ENCODE measurements around the gene LRRD1.
A peak's percentile ranks its signal among the peaks of the same experiment; 100 is the strongest.
"Not testable (repeated sequence)": the region's sequence is repeated elsewhere in the genome, so short reads cannot be mapped to it uniquely, and the experiment has no call there.

LRRD1 gene

DNA sequence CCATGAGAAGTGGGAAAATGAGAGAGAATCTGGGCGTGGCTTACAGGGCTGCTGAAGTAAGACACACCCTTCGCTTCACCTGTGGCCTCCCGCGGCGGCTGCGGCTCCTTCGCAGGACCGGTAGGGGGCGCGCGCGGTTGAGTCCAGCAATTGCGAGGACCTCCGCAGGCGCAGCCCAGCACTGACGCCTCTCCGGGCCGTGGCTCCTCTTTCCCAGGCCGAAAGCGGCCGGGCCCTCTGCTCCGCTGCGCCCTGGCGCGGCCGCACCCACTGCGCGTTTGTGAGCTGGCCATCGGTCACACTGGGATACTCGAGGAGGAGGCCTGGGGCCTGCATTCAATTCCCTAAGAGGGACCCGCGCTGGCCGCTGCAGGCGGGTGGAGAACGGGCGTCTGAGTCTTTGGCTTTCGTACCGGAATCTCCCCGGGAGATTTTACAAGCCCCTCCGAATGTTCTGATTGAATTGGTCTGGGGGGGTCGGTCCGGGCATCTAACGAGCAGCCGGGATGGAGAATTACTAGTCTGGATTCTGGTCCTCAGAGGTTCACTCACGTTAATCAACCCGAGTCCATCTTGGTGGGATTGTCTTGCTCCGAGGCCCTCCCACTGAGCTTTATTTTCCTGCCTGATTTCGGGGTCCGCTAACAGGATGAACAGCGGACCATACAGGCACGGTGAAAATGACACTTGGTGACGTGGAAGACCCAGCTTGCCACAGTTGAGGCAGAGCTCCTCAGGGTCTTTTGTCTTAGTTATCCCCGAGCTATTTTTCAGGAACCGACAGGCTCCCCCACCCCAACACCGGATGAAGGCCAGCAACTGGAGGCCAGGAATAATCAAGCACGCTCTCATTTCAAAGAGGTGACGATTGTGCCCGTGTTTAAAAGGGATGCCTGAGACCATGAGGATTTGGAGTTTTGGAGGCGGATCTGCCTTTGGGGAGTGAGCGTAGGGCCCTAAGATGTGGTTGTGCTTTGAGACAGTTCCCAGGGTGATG, at the start of gene LRRD1:
LRRD1 (minus strand) TSS at position 215 of the 997 bp plus-strand sequence. CDS start 13,940 bp downstream, outside the sequence.
- ATAC-seq (peak; percentile 100), DNase-seq (peak; percentile 94)
- Mint-ChIP-seq H3K4me1 (peaks cover 6% of the 10 kb centered on the region), H3K27me3 (peaks cover 13% of the 10 kb centered on the region), H3K9me3 (no peaks in the 10 kb centered on the region), H3K27ac (no peak within 1 kb of the TSS), H3K4me3 (peak within 1 kb of the TSS; percentile 69), H3K36me3 (ENCODE audit: low read depth) (no peaks in the 10 kb centered on the region)

DNA sequence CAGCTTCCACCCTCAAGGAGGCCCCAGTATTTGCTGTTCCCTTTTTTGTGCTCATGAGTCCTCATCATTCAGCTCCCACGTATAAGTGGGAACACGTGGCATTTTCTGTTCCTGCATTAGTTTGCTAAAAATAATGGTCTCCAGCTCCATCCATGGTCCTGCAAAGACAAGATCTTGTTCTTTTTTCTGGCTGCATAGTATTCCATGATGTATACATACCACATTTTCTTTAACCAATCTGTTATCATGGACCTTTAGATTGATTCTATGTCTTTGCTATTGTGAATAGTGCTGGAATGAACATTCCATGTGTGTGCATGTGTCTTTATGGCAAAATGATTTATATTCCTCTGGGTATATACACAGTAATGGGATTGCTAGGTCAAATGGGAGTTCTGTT, 49.8 kb upstream of the LRRD1 start:
- ATAC-seq (no peak), DNase-seq (no peak)
- Mint-ChIP-seq H3K4me1 (peaks cover 17% of the 10 kb centered on the region), H3K27me3 (no peaks in the 10 kb centered on the region), H3K9me3 (peaks cover 13% of the 10 kb centered on the region), H3K4me3 (no peak overlapping the region), H3K27ac (peak overlapping the region; percentile 54), H3K36me3 (ENCODE audit: low read depth) (peaks cover 61% of the 10 kb centered on the region)

DNA sequence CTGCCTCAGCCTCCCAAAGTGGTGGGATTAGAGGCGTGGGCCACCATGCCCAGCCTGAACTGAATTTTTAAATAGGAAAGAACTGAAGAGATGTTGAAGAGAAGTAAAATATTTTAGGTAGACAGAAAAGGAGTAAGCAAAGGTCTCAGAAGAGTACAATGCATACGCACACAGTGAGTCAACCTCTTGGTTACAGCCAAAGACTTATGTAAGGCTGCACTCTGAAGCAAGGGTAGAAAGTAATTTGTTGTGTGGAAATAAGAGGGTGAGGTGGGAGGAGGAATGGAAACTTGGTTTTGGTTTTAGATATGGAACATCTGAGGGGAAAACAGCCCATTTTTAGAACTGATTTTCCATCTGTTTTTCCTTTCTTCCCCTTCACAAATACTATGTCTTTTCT, 49.2 kb upstream of the LRRD1 start:
- no peak overlapping the region for H3K4me3 Mint-ChIP-seq
- H3K9me3 Mint-ChIP-seq = peaks cover 13% of the 10 kb centered on the region
- no peaks in the 10 kb centered on the region for H3K27me3 Mint-ChIP-seq
- no peak for DNase-seq
- peak; percentile 95 for ATAC-seq
- H3K36me3 Mint-ChIP-seq (ENCODE audit: low read depth) = peaks cover 57% of the 10 kb centered on the region
- peak overlapping the region; percentile 54 for H3K27ac Mint-ChIP-seq
- peaks cover 17% of the 10 kb centered on the region for H3K4me1 Mint-ChIP-seq

DNA sequence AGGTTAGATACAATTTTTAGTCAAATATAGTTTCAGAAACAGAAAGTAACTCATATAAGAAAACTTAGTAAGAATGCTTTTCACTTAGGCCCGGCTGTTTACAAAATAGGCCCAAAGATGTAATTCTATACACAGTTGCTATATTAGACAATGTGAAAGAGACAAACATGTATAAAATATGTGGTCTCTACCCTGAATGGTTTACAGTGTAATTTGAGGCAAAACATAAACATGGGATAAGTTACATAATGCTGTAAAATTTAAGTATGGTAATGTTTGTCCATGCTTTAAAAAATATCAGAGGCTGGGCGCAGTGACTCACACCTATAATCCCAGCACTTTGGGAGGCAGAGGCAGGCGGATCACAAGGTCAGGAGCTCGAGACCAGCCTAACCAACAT, 48.0 kb upstream of the LRRD1 start:
- peaks cover 13% of the 10 kb centered on the region for H3K9me3 Mint-ChIP-seq
- no peak overlapping the region for H3K27ac Mint-ChIP-seq
- peaks cover 51% of the 10 kb centered on the region for H3K36me3 Mint-ChIP-seq (ENCODE audit: low read depth)
- DNase-seq = no peak
- peaks cover 17% of the 10 kb centered on the region for H3K4me1 Mint-ChIP-seq
- no peaks in the 10 kb centered on the region for H3K27me3 Mint-ChIP-seq
- no peak for ATAC-seq
- no peak overlapping the region for H3K4me3 Mint-ChIP-seq

DNA sequence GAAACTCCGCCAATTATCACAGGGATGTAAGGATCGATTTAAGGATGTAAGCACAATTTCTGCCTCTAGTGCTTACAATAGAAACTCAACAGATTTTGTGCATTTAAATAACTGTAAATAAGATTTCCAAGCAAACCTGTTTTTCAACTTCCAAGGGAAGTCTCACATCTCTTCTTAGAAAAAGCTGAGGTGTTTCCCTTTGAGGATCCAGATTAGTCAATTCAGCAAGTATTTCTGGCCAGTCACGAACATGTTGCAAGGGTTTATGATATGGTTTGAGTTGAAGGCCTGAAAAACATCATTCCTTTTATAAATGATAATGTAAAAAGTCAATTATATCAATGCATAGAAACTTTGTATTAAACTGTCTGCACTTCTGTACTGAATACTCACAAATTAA, 42.8 kb upstream of the LRRD1 start:
- no peak for ATAC-seq
- H3K9me3 Mint-ChIP-seq = no peaks in the 10 kb centered on the region
- H3K36me3 Mint-ChIP-seq (ENCODE audit: low read depth) = peaks cover 45% of the 10 kb centered on the region
- no peak overlapping the region for H3K27ac Mint-ChIP-seq
- H3K27me3 Mint-ChIP-seq = no peaks in the 10 kb centered on the region
- peaks cover 3% of the 10 kb centered on the region for H3K4me1 Mint-ChIP-seq
- DNase-seq = no peak
- H3K4me3 Mint-ChIP-seq = no peak overlapping the region

DNA sequence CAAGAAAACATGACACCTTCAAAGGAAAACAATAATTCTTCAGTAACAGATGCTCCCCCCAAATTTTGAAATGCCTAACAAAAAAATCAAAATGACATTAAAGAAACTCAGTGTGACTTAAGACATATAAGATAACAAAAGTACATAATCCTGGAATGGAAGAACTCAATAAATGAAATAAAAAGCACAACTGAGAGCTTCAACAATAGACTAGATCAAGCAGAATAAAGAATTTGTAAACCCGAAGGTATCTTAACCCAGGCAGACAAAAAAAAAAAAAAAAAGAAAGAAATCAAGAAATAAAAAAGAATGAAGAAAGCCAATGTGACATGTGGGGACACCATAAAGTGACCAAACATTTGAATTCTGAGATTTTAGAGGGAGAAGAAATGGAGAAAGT, 27.7 kb upstream of the LRRD1 start:
- Mint-ChIP-seq H3K4me3 (no peak overlapping the region), H3K27ac (no peak overlapping the region), H3K36me3 (ENCODE audit: low read depth) (peaks cover 72% of the 10 kb centered on the region), H3K27me3 (no peaks in the 10 kb centered on the region), H3K9me3 (peaks cover 28% of the 10 kb centered on the region), H3K4me1 (peaks cover 15% of the 10 kb centered on the region)
- ATAC-seq = no peak
- DNase-seq = no peak

DNA sequence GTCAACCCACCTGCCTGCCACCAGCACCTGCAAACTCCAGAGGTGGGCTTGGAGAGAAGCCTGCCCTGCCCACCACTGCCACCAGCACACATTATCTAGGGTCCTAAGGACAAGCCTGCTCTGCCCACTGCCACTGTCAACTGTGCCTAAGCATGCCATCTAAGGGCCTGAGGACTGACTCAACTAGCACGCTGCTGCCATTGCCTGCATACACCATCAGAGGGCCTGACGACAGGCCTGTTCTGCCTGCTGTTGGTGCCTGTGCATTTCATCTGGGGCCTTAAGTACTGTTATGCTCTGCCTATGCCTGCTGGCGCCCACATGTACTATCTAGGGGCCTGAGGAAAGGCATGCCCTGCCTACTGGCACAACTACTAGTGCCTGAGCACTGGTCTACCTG, 27.0 kb upstream of the LRRD1 start:
- Mint-ChIP-seq H3K27me3 (no peaks in the 10 kb centered on the region), H3K4me1 (peaks cover 15% of the 10 kb centered on the region), H3K27ac (no peak overlapping the region), H3K4me3 (no peak overlapping the region), H3K36me3 (ENCODE audit: low read depth) (peaks cover 72% of the 10 kb centered on the region), H3K9me3 (peaks cover 25% of the 10 kb centered on the region)
- ATAC-seq (no peak), DNase-seq (no peak)

DNA sequence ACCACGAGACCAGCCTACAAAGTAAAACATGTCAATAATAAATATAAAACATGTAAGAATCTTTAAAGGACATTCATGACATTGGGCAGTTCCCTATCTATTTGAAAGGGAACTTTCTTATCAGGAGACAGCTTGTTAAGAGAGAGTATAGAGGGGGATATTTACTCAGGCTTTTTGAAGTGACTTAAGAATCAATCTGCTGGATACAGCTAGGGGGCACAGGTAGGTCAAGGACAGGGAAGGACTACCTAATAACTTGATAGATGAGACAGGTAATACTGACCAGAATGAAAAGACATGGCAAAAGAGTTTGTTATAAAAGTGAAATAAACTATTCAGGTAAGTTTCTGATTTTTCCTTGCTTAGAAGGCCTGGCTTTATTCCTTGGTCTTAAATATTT, 21.8 kb upstream of the LRRD1 start:
- H3K27ac Mint-ChIP-seq = no peak overlapping the region
- no peak overlapping the region for H3K4me3 Mint-ChIP-seq
- H3K9me3 Mint-ChIP-seq = no peaks in the 10 kb centered on the region
- DNase-seq = no peak
- H3K27me3 Mint-ChIP-seq = no peaks in the 10 kb centered on the region
- ATAC-seq = no peak
- no peaks in the 10 kb centered on the region for H3K4me1 Mint-ChIP-seq
- H3K36me3 Mint-ChIP-seq (ENCODE audit: low read depth) = peaks cover 59% of the 10 kb centered on the region

DNA sequence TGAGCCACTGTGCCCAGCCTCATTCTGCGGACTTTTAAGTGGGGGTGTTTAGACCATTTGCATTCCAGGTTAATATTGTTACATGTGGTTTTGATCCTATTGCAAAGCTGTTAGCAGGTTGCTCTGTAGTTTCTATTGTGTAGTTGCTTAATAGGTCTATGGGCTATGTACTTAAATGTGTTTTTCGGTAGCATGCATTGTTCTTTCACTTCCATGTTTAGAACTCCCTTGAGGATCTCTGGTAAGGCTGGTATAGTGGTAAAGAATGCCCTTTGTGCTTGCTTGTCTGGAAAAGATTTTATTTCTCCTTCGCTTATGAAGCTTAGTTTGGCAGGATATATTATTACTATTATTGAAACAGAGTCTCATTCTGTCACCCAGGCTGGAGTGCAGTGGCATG, 13.4 kb upstream of the LRRD1 start:
- DNase-seq (no peak), ATAC-seq (no peak)
- Mint-ChIP-seq H3K27me3 (no peaks in the 10 kb centered on the region), H3K4me1 (no peaks in the 10 kb centered on the region), H3K9me3 (peaks cover 30% of the 10 kb centered on the region), H3K4me3 (no peak overlapping the region), H3K27ac (no peak overlapping the region), H3K36me3 (ENCODE audit: low read depth) (peaks cover 41% of the 10 kb centered on the region)

DNA sequence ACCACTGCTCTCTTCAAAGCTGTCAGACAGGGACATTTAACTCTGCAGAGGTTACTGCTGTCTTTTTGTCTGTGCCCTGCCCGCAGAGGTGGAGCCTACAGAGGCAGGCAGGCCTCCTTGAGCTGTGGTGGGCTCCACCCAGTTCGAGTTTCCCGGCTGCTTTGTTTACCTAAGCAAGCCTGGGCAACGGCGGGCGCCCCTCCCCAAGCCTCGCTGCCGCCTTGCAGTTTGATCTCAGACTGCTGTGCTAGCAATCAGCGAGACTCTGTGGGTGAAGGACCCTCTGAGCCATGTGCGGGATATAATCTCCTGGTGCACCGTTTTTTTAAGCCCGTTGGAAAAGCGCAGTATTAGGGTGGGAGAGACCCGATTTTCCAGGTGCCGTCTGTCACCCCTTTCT, 10.3 kb upstream of the LRRD1 start:
- H3K9me3 Mint-ChIP-seq = peaks cover 31% of the 10 kb centered on the region
- DNase-seq, H3K4me3 Mint-ChIP-seq, ATAC-seq, H3K27me3 Mint-ChIP-seq, H3K27ac Mint-ChIP-seq, H3K4me1 Mint-ChIP-seq: not testable (repeated sequence)
- H3K36me3 Mint-ChIP-seq (ENCODE audit: low read depth) = peaks cover 22% of the 10 kb centered on the region

DNA sequence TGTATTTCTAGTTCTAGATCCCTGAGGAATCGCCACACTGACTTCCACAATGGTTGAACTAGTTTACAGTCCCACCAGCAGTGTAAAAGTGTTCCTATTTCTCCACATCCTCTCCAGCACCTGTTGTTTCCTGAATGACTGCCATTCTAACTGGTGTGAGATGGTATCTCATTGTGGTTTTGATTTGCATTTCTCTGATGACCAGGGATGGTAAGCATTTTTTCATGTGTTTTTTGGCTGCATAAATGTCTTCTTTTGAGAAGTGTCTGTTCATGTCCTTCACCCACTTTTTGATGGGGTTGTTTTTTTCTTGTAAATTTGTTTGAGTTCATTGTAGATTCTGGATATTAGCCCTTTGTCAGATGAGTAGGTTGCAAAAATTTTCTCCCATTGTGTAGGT, 5.4 kb upstream of the LRRD1 start:
- not testable (repeated sequence) for H3K27ac Mint-ChIP-seq; H3K9me3 Mint-ChIP-seq; ATAC-seq; H3K4me1 Mint-ChIP-seq; H3K27me3 Mint-ChIP-seq; H3K36me3 Mint-ChIP-seq (ENCODE audit: low read depth); DNase-seq; H3K4me3 Mint-ChIP-seq

DNA sequence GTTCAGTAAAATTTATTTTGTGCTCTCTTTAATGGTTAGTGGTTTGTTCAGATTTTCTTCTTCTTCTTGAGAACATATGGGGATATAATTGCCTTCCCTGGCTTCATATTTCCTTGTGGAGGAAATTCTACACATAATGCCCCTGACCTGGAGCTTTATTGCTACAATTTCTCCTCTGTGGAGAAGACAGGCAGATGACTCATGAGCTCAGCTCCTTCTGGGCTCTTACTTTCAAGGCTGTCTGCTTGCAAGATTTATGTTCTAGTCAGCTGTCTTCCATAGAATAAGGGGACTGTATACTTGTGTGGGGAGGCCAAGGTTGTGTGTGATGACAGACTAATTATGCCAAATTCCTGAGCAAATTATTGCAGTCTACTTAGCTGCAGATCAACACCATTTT, 1.6 kb downstream of the LRRD1 start:
- H3K27me3 Mint-ChIP-seq = peaks cover 22% of the 10 kb centered on the region
- H3K36me3 Mint-ChIP-seq (ENCODE audit: low read depth) = no peaks in the 10 kb centered on the region
- H3K4me1 Mint-ChIP-seq = peaks cover 6% of the 10 kb centered on the region
- no peak for DNase-seq
- no peak for ATAC-seq
- H3K27ac Mint-ChIP-seq = no peak overlapping the region
- no peak overlapping the region for H3K4me3 Mint-ChIP-seq
- H3K9me3 Mint-ChIP-seq = no peaks in the 10 kb centered on the region

DNA sequence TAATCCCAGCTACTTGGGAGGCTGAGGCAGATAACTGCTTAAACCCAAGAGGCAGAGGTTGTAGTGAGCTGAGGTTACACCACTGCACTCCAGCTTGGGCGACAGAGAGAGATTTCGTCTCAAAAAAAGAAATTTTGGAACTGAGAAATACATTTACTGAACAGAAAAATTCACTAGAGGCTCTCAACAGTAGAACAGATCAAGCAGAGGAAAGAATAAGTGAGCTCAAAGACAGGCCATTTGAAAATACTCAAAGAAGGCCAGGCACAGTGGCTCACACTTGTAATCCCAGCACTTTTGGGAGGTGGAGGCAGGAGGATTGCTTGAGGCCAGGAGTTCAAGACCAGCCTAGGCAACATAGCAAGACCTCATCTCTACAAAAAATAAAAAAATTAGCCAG, 9.4 kb downstream of the LRRD1 start:
- ATAC-seq; H3K36me3 Mint-ChIP-seq (ENCODE audit: low read depth); H3K9me3 Mint-ChIP-seq; H3K4me1 Mint-ChIP-seq; H3K4me3 Mint-ChIP-seq; H3K27ac Mint-ChIP-seq; DNase-seq: not testable (repeated sequence)
- peaks cover 14% of the 10 kb centered on the region for H3K27me3 Mint-ChIP-seq

DNA sequence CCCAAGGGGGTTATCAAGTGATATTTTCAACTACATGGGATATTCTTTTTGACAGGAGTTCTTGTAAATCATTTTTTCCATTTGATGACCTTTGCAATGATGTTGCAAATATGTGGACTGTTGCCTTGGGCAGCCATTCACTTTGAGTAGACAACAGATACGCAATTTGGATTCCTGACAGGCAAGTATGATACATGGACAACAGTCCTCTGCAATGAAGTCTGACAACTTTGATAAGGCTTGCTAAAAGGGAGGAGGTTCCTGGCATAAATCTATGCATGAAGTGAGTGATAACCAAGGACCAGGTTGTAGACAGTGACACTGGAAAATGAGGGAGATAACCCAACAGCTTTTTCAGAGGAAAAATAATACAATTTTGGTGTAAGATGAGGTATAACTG, 17.7 kb downstream of the LRRD1 start:
- Mint-ChIP-seq H3K27ac (no peak overlapping the region), H3K9me3 (no peaks in the 10 kb centered on the region), H3K4me1 (no peaks in the 10 kb centered on the region), H3K27me3 (peaks cover 11% of the 10 kb centered on the region), H3K36me3 (ENCODE audit: low read depth) (no peaks in the 10 kb centered on the region), H3K4me3 (no peak overlapping the region)
- ATAC-seq (no peak), DNase-seq (no peak)
